Activated naive CD4-positive, alpha-beta T cell treated with anti-CD3 and anti-CD28 coated beads, Interleukin-2, amount 50 U/mL, for 72 hours (primary cell): ENCODE results near the gene ADAMTS20. TPM values are rescaled to one million over a fixed set of nuclear protein-coding genes. Genes with fewer than 3 reads are reported as not detected.

Experiments
- ATAC-seq, 2 donors: fragments of 150-1000 bp; cut with Tn5 transposase; 2 replicates each; pipeline ENCODE4 v1.10.0; 2021; ENCODE audit warnings: mild to moderate bottlenecking in 2 of 2, moderate library complexity in 2 of 2
- DNase-seq, 2 donors: peaks; one replicate each; pipeline ENCODE4 v3.0.0; 2021 to 2022; ENCODE audit warnings: low spot score in 2 of 2
- H3K27ac Mint-ChIP-seq, 2 donors: one replicate each; pipeline ENCODE4 v1.8.0; 2022; ENCODE audit warnings: mild to moderate bottlenecking in 2 of 2, mixed read lengths in 2 of 2
- H3K36me3 Mint-ChIP-seq, 2 donors: one replicate each; pipeline ENCODE4 v1.8.0; 2022; ENCODE audit warnings: mixed read lengths in 2 of 2
- H3K9me3 Mint-ChIP-seq, 2 donors: one replicate each; pipeline ENCODE4 v1.8.0; 2022; ENCODE audit warnings: mixed read lengths in 2 of 2
- total RNA-seq, 2 donors: library from RNA; stranded (reverse); gene quantifications; one replicate each; pipeline ENCODE4 v1.2.3, GENCODE V29; 2022

Gene ADAMTS20
- total RNA-seq, 2 donors from 2014 or later, result not detected

GRCh38 chr12:43516045-43516444, 36.0 kb downstream of the ADAMTS20 start:
- DNase-seq, result no peak
- Mint-ChIP-seq H3K27ac (no peak overlapping the region), H3K36me3 (no peaks in the 10 kb centered on the region), H3K9me3 (no peaks in the 10 kb centered on the region)
- no peak for ATAC-seq

GRCh38 chr12:43501703-43502102, 50.3 kb downstream of the ADAMTS20 start:
- peaks cover 0 to 3% of the 10 kb centered on the region in 2 donors for H3K9me3 Mint-ChIP-seq
- no peaks in the 10 kb centered on the region for H3K36me3 Mint-ChIP-seq
- ATAC-seq (no peak), DNase-seq (no peak)
- no peak overlapping the region for H3K27ac Mint-ChIP-seq

- H3K36me3 Mint-ChIP-seq, result no peaks in the 10 kb centered on the region
- DNase-seq (no peak), ATAC-seq (no peak)
- no peak overlapping the region for H3K27ac Mint-ChIP-seq
- H3K9me3 Mint-ChIP-seq, result no peaks in the 10 kb centered on the region
These were observed 58.7 kb downstream of the ADAMTS20 start for GRCh38 chr12:43493261-43493797.

GRCh38 chr12:43482311-43483085, 69.5 kb downstream of the ADAMTS20 start:
- ATAC-seq (no peak), DNase-seq (no peak)
- H3K36me3 Mint-ChIP-seq, result no peaks in the 10 kb centered on the region
- H3K27ac Mint-ChIP-seq, result no peak overlapping the region
- H3K9me3 Mint-ChIP-seq, result peaks cover 0 to 10% of the 10 kb centered on the region in 2 donors

GRCh38 chr12:43480591-43480990, 71.4 kb downstream of the ADAMTS20 start:
- no peaks in the 10 kb centered on the region for H3K36me3 Mint-ChIP-seq
- no peak overlapping the region for H3K27ac Mint-ChIP-seq
- DNase-seq, result no peak
- no peak for ATAC-seq
- peaks cover 0 to 10% of the 10 kb centered on the region in 2 donors for H3K9me3 Mint-ChIP-seq

GRCh38 chr12:43462741-43463140, 89.3 kb downstream of the ADAMTS20 start:
- DNase-seq (no peak), ATAC-seq (no peak)
- Mint-ChIP-seq H3K36me3 (no peaks in the 10 kb centered on the region), H3K9me3 (peaks cover 0 to 6% of the 10 kb centered on the region in 2 donors), H3K27ac (no peak overlapping the region)

GRCh38 chr12:43462080-43462479, 89.9 kb downstream of the ADAMTS20 start:
- ATAC-seq (no peak), DNase-seq (no peak)
- Mint-ChIP-seq H3K9me3 (peaks cover 0 to 12% of the 10 kb centered on the region in 2 donors), H3K36me3 (no peaks in the 10 kb centered on the region), H3K27ac (no peak overlapping the region)

- Mint-ChIP-seq H3K27ac (no peak overlapping the region), H3K9me3 (peaks cover 6 to 18% of the 10 kb centered on the region in 2 donors), H3K36me3 (no peaks in the 10 kb centered on the region)
- ATAC-seq (no peak), DNase-seq (no peak)
These were observed 92.7 kb downstream of the ADAMTS20 start for GRCh38 chr12:43459285-43459684.

- Mint-ChIP-seq H3K36me3 (no peaks in the 10 kb centered on the region), H3K27ac (no peak overlapping the region), H3K9me3 (peaks cover 6 to 18% of the 10 kb centered on the region in 2 donors)
- ATAC-seq (no peak), DNase-seq (no peak)
These were observed 98.2 kb downstream of the ADAMTS20 start for GRCh38 chr12:43453761-43454160.

- H3K9me3 Mint-ChIP-seq, result no peaks in the 10 kb centered on the region
- no peak for ATAC-seq
- peak in 1 of 2 donors; percentile 66 for DNase-seq
- no peaks in the 10 kb centered on the region for H3K36me3 Mint-ChIP-seq
- no peak overlapping the region for H3K27ac Mint-ChIP-seq
These were observed 107.0 kb downstream of the ADAMTS20 start for GRCh38 chr12:43444940-43445564.

GRCh38 chr12:43436597-43436996, 115.4 kb downstream of the ADAMTS20 start:
- no peaks in the 10 kb centered on the region for H3K36me3 Mint-ChIP-seq
- no peak for ATAC-seq

GRCh38 chr12:43434614-43435013, 117.4 kb downstream of the ADAMTS20 start:
- Mint-ChIP-seq H3K36me3 (no peaks in the 10 kb centered on the region), H3K27ac (no peak overlapping the region), H3K9me3 (no peaks in the 10 kb centered on the region)
- DNase-seq (no peak), ATAC-seq (no peak)

More at GRCh38 chr12:43436597-43436996, 115.4 kb downstream of the ADAMTS20 start:
- no peak for DNase-seq
- Mint-ChIP-seq H3K27ac (no peak overlapping the region), H3K9me3 (no peaks in the 10 kb centered on the region)

GRCh38 chr12:43428088-43428600, 123.9 kb downstream of the ADAMTS20 start:
- DNase-seq, result no peak
- H3K27ac Mint-ChIP-seq, result no peak overlapping the region
- ATAC-seq, result no peak
- H3K36me3 Mint-ChIP-seq, result no peaks in the 10 kb centered on the region
- no peaks in the 10 kb centered on the region for H3K9me3 Mint-ChIP-seq

GRCh38 chr12:43425361-43425760, 126.6 kb downstream of the ADAMTS20 start:
- H3K9me3 Mint-ChIP-seq, result no peaks in the 10 kb centered on the region

GRCh38 chr12:43416981-43417380, 135.0 kb downstream of the ADAMTS20 start:
- Mint-ChIP-seq H3K36me3 (no peaks in the 10 kb centered on the region), H3K27ac (no peak overlapping the region), H3K9me3 (peaks cover 3 to 5% of the 10 kb centered on the region in 2 donors)
- DNase-seq (no peak), ATAC-seq (no peak)

More at GRCh38 chr12:43425361-43425760, 126.6 kb downstream of the ADAMTS20 start:
- no peak for DNase-seq
- Mint-ChIP-seq H3K27ac (no peak overlapping the region), H3K36me3 (no peaks in the 10 kb centered on the region)
- no peak for ATAC-seq

GRCh38 chr12:43407816-43408645, 144.0 kb downstream of the ADAMTS20 start:
- no peak overlapping the region for H3K27ac Mint-ChIP-seq
- no peak for ATAC-seq
- no peaks in the 10 kb centered on the region for H3K9me3 Mint-ChIP-seq
- no peaks in the 10 kb centered on the region for H3K36me3 Mint-ChIP-seq
- no peak for DNase-seq

- Mint-ChIP-seq H3K36me3 (no peaks in the 10 kb centered on the region), H3K9me3 (no peaks in the 10 kb centered on the region), H3K27ac (no peak overlapping the region)
- no peak for ATAC-seq
- no peak for DNase-seq
These were observed 145.2 kb downstream of the ADAMTS20 start for GRCh38 chr12:43406801-43407200.
